PC-3 (cell line): ENCODE results near the gene ROR1. TPM values are rescaled to one million over a fixed set of nuclear protein-coding genes. Genes with fewer than 3 reads are reported as not detected.

Source experiments
- ATAC-seq: fragments of 200-7000 bp; cut with Tn5 transposase; 2 replicates; pipeline ENCODE4 v1.9.1; 2020; ENCODE audit warnings: mild to moderate bottlenecking, moderate library complexity
- BruUV-seq: library from RNA; stranded (reverse); fragments of 400-500 nt; replicated peaks from 2 replicates; lab custom pipeline; 2021; lab: Mats Ljungman, UMichigan
- CTCF ChIA-PET: fragments of 300-600 bp; sonication (Branson Sonifier 250); formaldehyde crosslinking; loops from one replicate; lab custom pipeline; 2022; ENCODE audit warnings: antibody characterized with exemption; lab: Charles Lee
- POLR2A ChIA-PET: fragments of 300-600 bp; sonication (Branson Sonifier 250); formaldehyde crosslinking; loops from one replicate; lab custom pipeline; 2022; ENCODE audit warnings: antibody characterized with exemption; ENCODE audit not compliant: unreplicated experiment; lab: Charles Lee
- DNase-seq: peaks from one replicate; pipeline ENCODE4 v3.0.0-alpha.2; 2015
- H2AFZ ChIP-seq: fragments of 300-600 bp; sonication (generic); 2 replicates; pipeline ENCODE4 v1.6.0; 2016; ENCODE audit warnings: antibody characterized with exemption, low read length
- H3F3A ChIP-seq: fragments of 300-600 bp; sonication (generic); one replicate; pipeline ENCODE4 v1.6.0; 2017; ENCODE audit warnings: antibody characterized with exemption, low read length, control low read depth, mild to moderate bottlenecking; ENCODE audit not compliant: unreplicated experiment
- H3K27ac ChIP-seq: fragments of 300-600 bp; sonication (generic); 2 replicates; pipeline ENCODE4 v1.5.1; 2016; ENCODE audit warnings: mild to moderate bottlenecking, low read length
- H3K27me3 ChIP-seq: fragments of 300-600 bp; sonication (generic); 2 replicates; pipeline ENCODE4 v1.6.1; 2016; ENCODE audit warnings: low read length, mixed read lengths
- H3K36me3 ChIP-seq: fragments of 300-600 bp; sonication (generic); 2 replicates; pipeline ENCODE4 v1.6.1; 2016; ENCODE audit warnings: low read depth, mixed run types, low read length, mixed read lengths
- H3K4me1 ChIP-seq: fragments of 300-600 bp; sonication (generic); 2 replicates; pipeline ENCODE4 v1.5.1; 2016; ENCODE audit warnings: low read length; ENCODE audit not compliant: insufficient read depth
- H3K4me2 ChIP-seq: fragments of 300-600 bp; sonication (generic); 2 replicates; pipeline ENCODE4 v1.6.0; 2016; ENCODE audit warnings: low read length
- H3K4me3 ChIP-seq: fragments of 300-600 bp; sonication (generic); 2 replicates; pipeline ENCODE4 v1.5.1; 2016; ENCODE audit warnings: mild to moderate bottlenecking, low read length, mixed read lengths
- H3K79me2 ChIP-seq: fragments of 300-600 bp; sonication (generic); 2 replicates; pipeline ENCODE4 v1.6.1; 2017; ENCODE audit warnings: low read length, mixed read lengths
- H3K9ac ChIP-seq: fragments of 300-600 bp; sonication (generic); 2 replicates; pipeline ENCODE4 v1.6.0; 2016; ENCODE audit warnings: mild to moderate bottlenecking, low read length
- H3K9me2 ChIP-seq: fragments of 300-600 bp; sonication (generic); replicated peaks from 2 replicates; pipeline ENCODE4 v1.6.1; 2016; ENCODE audit warnings: mixed run types, low read length, mixed read lengths
- H3K9me3 ChIP-seq: fragments of 300-600 bp; sonication (generic); 2 replicates; pipeline ENCODE4 v1.6.1; 2016; ENCODE audit warnings: low read length, mixed read lengths
- H4K20me1 ChIP-seq: fragments of 300-600 bp; sonication (generic); 2 replicates; pipeline ENCODE4 v1.6.1; 2016; ENCODE audit warnings: low read length, mixed read lengths
- EZH2 ChIP-seq: fragments of 300-600 bp; sonication (generic); IDR thresholded peaks from one replicate; pipeline ENCODE4 v1.6.1; 2017; ENCODE audit warnings: antibody characterized with exemption, mild to moderate bottlenecking, low read length; ENCODE audit not compliant: unreplicated experiment
- EZH2phosphoT487 ChIP-seq: fragments of 300-600 bp; sonication (generic); IDR thresholded peaks from 2 replicates; pipeline ENCODE4 v1.6.1; 2018; ENCODE audit warnings: mild to moderate bottlenecking, antibody characterized with exemption, low read length, borderline replicate concordance
- intact Hi-C: fragments of 100-400 bp; cut with micrococcal nuclease; formaldehyde crosslinking; loops from 2 replicates; pipeline ENCODE4 v1.9.0; 2023
- total RNA-seq: library from RNA; depleted of rRNA; stranded (reverse); fragments of >200 nt; gene quantifications from 2 replicates; pipeline ENCODE4 v1.2.3, GENCODE V29; 2014
- TF ChIP-seq, protein P1 (sequence below): fragments of 300-600 bp; sonication (generic); conservative IDR thresholded peaks from 2 replicates; pipeline ENCODE4 v1.5.1; 2017; ENCODE audit warnings: antibody characterized with exemption, low read depth, mild to moderate bottlenecking, low read length

ROR1 gene
- total RNA-seq, 1 experiment from 2014 or later, result 16.5 TPM

DNA sequence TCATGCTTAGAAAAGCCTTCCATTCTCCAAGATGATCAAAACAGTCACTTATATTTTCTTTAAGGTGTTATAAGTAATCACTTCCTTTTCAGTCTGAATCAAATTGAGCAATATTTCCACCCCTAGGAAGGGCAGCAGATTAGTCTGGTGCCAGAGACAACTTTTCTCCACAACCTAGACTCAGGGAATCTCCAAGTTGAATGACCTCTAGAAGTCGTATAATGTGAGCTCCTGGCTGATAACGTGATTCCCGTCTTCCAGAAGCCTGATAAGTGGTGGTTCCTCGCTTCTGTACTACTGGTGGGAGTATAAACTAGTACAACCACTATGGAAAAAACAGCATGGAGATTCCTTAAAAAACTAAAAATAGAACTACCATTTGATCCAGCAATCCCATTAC, 251.2 kb downstream of the ROR1 start:
- POLR2A ChIA-PET, result no interaction called here
- DNase-seq (no peak), ATAC-seq (no peak)
- Histone ChIP-seq H3K9me3 (no peaks in the 10 kb centered on the region), H3F3A (no peaks in the 10 kb centered on the region), H3K79me2 (no peaks in the 10 kb centered on the region), H3K27me3 (no peaks in the 10 kb centered on the region), H3K27ac (no peak overlapping the region), H3K4me2 (no peak overlapping the region), H2AFZ (no peak overlapping the region), H3K4me3 (no peak overlapping the region), H3K36me3 (no peaks in the 10 kb centered on the region), H3K4me1 (no peaks in the 10 kb centered on the region), H3K9ac (no peak overlapping the region), H4K20me1 (no peaks in the 10 kb centered on the region), H3K9me2 (no peaks in the 10 kb centered on the region)
- intact Hi-C loops, result no loop called here
- no TSS peak for BruUV-seq
- CTCF ChIA-PET, result no interaction called here
- TF ChIP-seq, protein P1, sequence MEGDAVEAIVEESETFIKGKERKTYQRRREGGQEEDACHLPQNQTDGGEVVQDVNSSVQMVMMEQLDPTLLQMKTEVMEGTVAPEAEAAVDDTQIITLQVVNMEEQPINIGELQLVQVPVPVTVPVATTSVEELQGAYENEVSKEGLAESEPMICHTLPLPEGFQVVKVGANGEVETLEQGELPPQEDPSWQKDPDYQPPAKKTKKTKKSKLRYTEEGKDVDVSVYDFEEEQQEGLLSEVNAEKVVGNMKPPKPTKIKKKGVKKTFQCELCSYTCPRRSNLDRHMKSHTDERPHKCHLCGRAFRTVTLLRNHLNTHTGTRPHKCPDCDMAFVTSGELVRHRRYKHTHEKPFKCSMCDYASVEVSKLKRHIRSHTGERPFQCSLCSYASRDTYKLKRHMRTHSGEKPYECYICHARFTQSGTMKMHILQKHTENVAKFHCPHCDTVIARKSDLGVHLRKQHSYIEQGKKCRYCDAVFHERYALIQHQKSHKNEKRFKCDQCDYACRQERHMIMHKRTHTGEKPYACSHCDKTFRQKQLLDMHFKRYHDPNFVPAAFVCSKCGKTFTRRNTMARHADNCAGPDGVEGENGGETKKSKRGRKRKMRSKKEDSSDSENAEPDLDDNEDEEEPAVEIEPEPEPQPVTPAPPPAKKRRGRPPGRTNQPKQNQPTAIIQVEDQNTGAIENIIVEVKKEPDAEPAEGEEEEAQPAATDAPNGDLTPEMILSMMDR, result no peak
- TF ChIP-seq EZH2phosphoT487, result no peak
- TF ChIP-seq EZH2, result no peak

DNA sequence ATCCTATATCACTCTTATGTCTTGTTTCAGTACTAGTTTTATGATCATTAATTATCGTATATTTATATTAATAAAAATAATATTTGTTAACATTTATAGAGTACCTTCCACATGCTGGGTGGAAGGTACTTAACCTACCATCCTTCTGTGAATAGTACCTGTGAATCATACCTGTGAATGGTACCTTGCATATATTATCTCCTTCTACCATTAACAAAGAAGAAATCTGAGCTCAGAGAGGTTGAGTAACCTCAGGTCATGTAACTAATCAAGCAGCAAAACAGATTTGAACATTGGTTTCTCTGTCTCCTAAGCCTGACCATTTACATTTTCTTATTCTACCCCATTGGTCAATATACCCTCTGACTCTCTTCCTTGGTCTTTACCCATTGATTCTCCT, 255.2 kb downstream of the ROR1 start:
- Histone ChIP-seq H4K20me1 (no peaks in the 10 kb centered on the region), H2AFZ (no peak overlapping the region), H3K36me3 (no peaks in the 10 kb centered on the region), H3K9me3 (no peaks in the 10 kb centered on the region), H3K9ac (no peak overlapping the region), H3K4me1 (no peaks in the 10 kb centered on the region), H3F3A (no peaks in the 10 kb centered on the region), H3K4me3 (no peak overlapping the region), H3K27ac (no peak overlapping the region), H3K9me2 (no peaks in the 10 kb centered on the region), H3K4me2 (no peak overlapping the region), H3K79me2 (no peaks in the 10 kb centered on the region), H3K27me3 (no peaks in the 10 kb centered on the region)
- ChIA-PET CTCF (no interaction called here), POLR2A (no interaction called here)
- TF ChIP-seq, protein P1, result no peak
- TF ChIP-seq EZH2 (no peak), EZH2phosphoT487 (no peak)
- DNase-seq, result no peak
- no TSS peak for BruUV-seq
- ATAC-seq, result no peak
- intact Hi-C loops, result no loop called here

DNA sequence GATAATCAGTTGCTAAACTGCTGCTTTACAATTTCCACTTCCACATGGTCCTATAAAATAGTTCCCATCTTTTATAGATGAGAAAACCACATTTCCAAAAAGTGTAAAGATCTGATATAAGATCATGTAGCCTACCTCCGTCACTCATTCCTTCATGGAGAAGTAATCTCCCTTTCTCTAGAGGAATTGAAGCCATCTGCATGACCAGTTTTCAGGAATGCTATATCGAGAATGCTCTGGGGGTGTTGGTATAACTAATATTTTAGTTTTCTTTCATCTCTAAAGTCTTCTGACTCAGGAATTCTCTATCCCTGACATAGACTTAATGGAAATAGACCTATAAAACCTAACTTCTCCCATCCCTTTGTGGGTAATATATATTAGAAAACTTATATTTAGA, 256.6 kb downstream of the ROR1 start:
- Histone ChIP-seq H3F3A (no peaks in the 10 kb centered on the region), H3K36me3 (no peaks in the 10 kb centered on the region), H3K4me1 (no peaks in the 10 kb centered on the region), H3K27ac (no peak overlapping the region), H3K4me2 (no peak overlapping the region), H4K20me1 (no peaks in the 10 kb centered on the region), H3K27me3 (no peaks in the 10 kb centered on the region), H2AFZ (no peak overlapping the region), H3K9me3 (no peaks in the 10 kb centered on the region), H3K9me2 (no peaks in the 10 kb centered on the region), H3K79me2 (no peaks in the 10 kb centered on the region), H3K4me3 (no peak overlapping the region), H3K9ac (no peak overlapping the region)
- no TSS peak for BruUV-seq
- no peak for ATAC-seq
- intact Hi-C loops, result no loop called here
- TF ChIP-seq, protein P1, result no peak
- TF ChIP-seq EZH2phosphoT487, result no peak
- no peak for TF ChIP-seq EZH2
- ChIA-PET CTCF (no interaction called here), POLR2A (no interaction called here)
- no peak for DNase-seq
